Lower leg skin (tissue), 4 donors: ENCODE measurements around the gene CHD5. TPM values are rescaled to one million over a fixed set of nuclear protein-coding genes. Genes with fewer than 3 reads are reported as not detected.

ENCODE experiments used
- DNase-seq, 2 donors: peaks; one replicate each; pipeline ENCODE4 v3.0.0-alpha.2; 2019; ENCODE audit warnings: low spot score in 2 of 2
- H3K4me3 ChIP-seq: fragments of 200-600 bp; sonication (generic); 2 replicates; pipeline ENCODE4 v1.5.1; 2017; ENCODE audit warnings: mild to moderate bottlenecking, low read depth; ENCODE audit not compliant: poor library complexity, severe bottlenecking
- POLR2A ChIP-seq, 2 donors: fragments of 450-650 bp; IDR thresholded peaks; one replicate each; pipeline ENCODE4 v1.6.1; 2016 to 2017; ENCODE audit warnings: antibody characterized with exemption in 2 of 2, mild to moderate bottlenecking in 1 of 2, moderate library complexity in 1 of 2
- WGBS, 2 donors: methylation state at CpG; one replicate each; pipeline ENCODE4 v1.1.5; 2018; 5-methylcytosine and 5-hydroxymethylcytosine counted together
- intact Hi-C: fragments of 100-400 bp; cut with DNase I; formaldehyde crosslinking; loops from one replicate; pipeline ENCODE4 v1.15.0; 2023; ENCODE audit warnings: low total_unique reads
- total RNA-seq, 4 donors: library from RNA; depleted of rRNA; stranded (reverse); fragments of >200 nt; gene quantifications; one replicate each; pipeline ENCODE4 v1.1.0, GENCODE V29; 2016
- TF ChIP-seq, protein P1 (sequence below), 3 donors: fragments of 450-650 bp; IDR thresholded peaks; one replicate each; pipeline ENCODE4 v1.5.1; 2016; ENCODE audit warnings: antibody characterized with exemption in 3 of 3, mild to moderate bottlenecking in 3 of 3, moderate library complexity in 2 of 3

The CHD5 gene
- total RNA-seq, 4 donors from 2014 or later, result 0.04 to 0.27 (median 0.13) TPM; not detected in 1

DNA sequence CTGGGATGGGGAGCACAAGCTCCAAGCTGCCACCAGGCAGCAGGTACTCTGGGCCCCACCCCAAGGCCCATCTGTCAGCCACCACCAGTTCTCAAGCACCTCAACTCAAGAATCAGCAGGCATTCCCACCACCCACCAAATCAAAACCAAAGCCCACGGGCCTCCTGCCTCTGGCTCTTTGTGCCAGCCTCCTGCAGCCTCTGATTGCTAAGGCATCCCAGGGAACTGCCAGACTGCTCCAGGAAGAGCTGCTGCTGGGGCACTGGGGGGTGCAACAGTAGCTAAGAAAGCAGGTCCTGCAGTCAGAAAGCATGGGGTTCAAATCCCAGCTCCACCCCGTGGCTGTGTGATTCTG is 34.7 kb downstream of the CHD5 start:
- intact Hi-C loops, result no loop called here
- TF ChIP-seq, protein P1, sequence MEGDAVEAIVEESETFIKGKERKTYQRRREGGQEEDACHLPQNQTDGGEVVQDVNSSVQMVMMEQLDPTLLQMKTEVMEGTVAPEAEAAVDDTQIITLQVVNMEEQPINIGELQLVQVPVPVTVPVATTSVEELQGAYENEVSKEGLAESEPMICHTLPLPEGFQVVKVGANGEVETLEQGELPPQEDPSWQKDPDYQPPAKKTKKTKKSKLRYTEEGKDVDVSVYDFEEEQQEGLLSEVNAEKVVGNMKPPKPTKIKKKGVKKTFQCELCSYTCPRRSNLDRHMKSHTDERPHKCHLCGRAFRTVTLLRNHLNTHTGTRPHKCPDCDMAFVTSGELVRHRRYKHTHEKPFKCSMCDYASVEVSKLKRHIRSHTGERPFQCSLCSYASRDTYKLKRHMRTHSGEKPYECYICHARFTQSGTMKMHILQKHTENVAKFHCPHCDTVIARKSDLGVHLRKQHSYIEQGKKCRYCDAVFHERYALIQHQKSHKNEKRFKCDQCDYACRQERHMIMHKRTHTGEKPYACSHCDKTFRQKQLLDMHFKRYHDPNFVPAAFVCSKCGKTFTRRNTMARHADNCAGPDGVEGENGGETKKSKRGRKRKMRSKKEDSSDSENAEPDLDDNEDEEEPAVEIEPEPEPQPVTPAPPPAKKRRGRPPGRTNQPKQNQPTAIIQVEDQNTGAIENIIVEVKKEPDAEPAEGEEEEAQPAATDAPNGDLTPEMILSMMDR (IDR thresholded peaks at IDR 0.05), result no peak
- TF ChIP-seq POLR2A (IDR thresholded peaks at IDR 0.05), result no peak
- no peak for DNase-seq
- no peak overlapping the region for H3K4me3 ChIP-seq
- WGBS, 2 donors, result 73 to 85% methylated on average over 2 of the region's 2 CpGs

DNA sequence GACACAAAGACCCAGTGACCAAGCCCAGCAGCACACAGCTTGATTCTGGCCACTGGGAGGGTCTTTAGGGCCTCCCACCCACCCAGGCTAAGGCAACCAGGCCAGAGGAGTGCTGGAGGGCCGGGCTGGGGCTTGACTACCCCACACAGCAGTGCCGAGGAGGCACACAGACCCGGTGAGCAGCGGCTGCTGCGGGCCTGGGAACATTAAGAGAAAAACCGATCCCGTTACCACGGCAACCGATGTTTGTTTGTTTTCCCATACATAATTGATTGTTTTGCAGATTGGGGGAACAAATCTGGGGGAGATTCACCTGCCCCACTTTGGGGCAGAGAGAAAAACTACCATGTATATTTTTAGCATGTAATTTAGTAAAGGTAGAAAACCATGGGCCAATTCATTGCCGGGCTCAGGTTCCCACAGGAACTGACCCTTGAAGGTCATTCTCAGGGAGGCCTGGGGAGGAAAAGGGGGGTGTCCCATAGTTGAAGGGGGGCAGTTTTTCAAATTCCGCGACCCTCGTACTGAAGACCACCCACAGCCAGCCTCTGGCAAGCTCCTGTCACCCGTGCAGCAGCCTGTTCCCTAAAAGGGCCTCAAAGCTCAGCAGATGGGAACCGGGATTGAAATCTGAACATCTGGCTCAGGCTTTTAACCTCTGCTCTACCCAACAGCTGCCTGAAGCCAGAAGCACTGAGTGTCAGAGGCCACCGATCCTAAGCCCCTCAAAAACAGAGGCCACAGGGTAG is 35.3 kb downstream of the CHD5 start:
- H3K4me3 ChIP-seq, result no peak overlapping the region
- 54 to 62% methylated on average over 15 to 16 of the region's 16 CpGs for WGBS, 2 donors
- TF ChIP-seq POLR2A (IDR thresholded peaks at IDR 0.05), result no peak
- TF ChIP-seq, protein P1 (IDR thresholded peaks at IDR 0.05), result no peak
- intact Hi-C loops, result loop anchor here (1.0 kb wide), 1 partner anchor 27 kb away; no protein-coding TSS in a partner anchor
- no peak for DNase-seq

DNA sequence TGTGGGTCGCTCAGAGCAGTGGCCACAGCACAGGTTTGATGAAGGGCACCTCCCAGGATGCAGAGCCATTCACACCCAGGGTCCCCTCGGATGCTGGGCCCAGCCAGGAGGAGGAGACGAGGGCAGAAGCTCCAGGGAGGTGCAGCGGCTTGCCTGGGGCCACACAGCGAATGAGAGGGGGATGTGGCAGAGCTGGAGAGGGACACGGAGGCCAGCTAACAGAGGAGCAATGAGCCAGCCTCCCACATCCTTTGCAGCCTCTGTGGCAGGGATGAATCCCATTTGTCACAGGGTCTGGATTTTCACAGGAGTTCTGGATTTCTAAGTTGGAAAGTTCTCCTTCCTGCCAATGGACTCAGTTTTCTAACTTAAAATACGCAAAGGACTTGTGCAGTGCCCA is 35.9 kb downstream of the CHD5 start:
- no peak overlapping the region for H3K4me3 ChIP-seq
- TF ChIP-seq, protein P1 (IDR thresholded peaks at IDR 0.05), result no peak
- TF ChIP-seq POLR2A (IDR thresholded peaks at IDR 0.05), result no peak
- WGBS, 2 donors, result 82 to 83% methylated on average over 7 of the region's 7 CpGs
- intact Hi-C loops, result loop anchor here (1.0 kb wide), 1 partner anchor 26 kb away; no protein-coding TSS in a partner anchor
- no peak for DNase-seq

DNA sequence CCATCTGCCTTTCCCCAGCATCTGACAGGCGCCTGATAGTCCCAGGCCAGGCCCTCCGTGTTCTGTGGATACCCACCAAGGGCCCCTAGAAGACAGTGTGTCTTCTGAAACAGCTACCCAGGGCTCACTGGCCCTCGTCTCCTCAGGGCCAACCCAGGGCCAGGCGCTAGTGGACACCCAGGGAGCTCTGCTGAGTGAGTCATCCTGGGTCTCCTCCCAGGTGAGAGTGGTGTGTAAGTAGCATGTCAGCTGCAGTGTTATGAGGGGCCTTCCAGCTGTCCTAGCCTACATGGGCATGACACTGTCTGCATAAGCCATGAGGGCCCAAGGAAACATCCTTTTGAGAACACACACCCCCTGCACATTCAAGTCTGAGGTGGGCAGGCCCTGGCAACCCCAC is 36.7 kb downstream of the CHD5 start:
- no peak overlapping the region for H3K4me3 ChIP-seq
- intact Hi-C loops, result no loop called here
- 91 to 92% methylated on average over 2 to 4 of the region's 4 CpGs for WGBS, 2 donors
- DNase-seq, result no peak
- TF ChIP-seq, protein P1 (IDR thresholded peaks at IDR 0.05), result no peak
- no peak for TF ChIP-seq POLR2A (IDR thresholded peaks at IDR 0.05)

DNA sequence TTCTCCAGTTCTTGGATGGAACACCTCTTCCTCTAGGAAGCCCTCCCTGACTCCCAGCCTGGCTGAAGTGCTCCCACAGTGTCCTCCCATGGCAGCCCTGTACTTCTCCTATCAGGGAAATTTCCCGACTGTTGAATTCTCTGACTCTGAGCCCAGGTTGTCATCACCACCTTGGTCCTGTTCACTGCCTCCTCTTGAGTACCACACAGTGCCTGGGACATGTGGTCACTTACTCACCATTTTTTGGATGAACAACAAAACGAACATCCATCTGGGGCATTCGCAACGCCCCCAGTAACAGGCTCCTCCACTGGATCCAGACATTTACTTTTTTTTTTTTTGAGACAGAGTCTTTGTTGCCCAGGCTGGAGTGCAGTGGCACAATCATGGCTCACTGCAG is 37.4 kb downstream of the CHD5 start:
- intact Hi-C loops, result no loop called here
- no peak for DNase-seq
- 79 to 82% methylated on average over 4 of the region's 4 CpGs for WGBS, 2 donors
- H3K4me3 ChIP-seq, result no peak overlapping the region
- TF ChIP-seq, protein P1 (IDR thresholded peaks at IDR 0.05), result no peak
- TF ChIP-seq POLR2A (IDR thresholded peaks at IDR 0.05), result no peak
